GM19467 (cell line): ENCODE data around the gene SEL1L.
A peak's percentile ranks its signal among the peaks of the same experiment; 100 is the strongest.
"Not testable (repeated sequence)": the region's sequence is repeated elsewhere in the genome, so short reads cannot be mapped to it uniquely, and the experiment has no call there.

ENCODE experiments used
- ATAC-seq: cut with Tn5 transposase; IDR thresholded peaks from one replicate; pipeline ENCODE4 v1.9.1; 2021; ENCODE audit warnings: mild to moderate bottlenecking, moderate library complexity; ENCODE audit not compliant: unreplicated experiment

Gene SEL1L

DNA sequence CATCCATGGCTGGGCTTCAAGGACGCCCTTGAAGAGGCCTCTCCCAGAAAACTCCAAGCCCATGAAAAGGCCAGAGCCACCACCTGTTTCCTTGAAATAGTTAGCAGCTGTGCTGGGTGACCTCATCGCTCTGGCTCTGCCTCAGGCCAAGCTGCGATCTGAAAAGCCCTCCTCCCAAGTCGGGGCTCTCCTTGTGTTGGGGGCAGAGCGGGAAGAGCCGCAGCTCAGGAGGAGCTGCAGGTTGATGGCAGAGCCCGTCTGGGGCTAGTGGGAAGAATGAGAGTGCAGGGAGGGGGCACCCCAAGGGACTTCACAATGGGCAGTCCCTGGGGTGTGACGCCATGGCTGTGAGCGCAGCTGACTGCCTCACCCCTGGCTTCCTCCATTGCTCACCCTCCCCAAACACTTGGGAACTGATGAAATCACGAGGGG, 83.5 kb downstream of the SEL1L start:
- no peak for ATAC-seq

DNA sequence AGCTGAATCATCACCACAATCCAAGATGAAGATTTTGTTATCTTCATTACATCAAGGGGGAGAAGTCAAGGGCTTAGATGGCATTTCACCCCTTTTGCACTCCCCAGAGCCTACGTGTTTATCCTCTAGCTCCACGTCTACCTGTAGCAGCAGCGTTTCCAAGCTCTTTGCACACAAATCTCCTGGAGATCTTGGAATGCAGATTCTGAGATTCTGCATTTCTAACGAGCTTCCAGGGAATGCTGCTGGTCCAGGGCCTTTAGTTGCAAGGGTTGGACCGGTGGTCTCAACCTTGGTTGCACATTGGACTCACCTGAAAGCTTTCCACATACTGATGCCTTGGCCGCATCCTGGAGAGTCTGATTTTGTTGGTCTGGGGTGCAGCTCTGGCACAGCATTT, 84.1 kb downstream of the SEL1L start:
- no peak for ATAC-seq

DNA sequence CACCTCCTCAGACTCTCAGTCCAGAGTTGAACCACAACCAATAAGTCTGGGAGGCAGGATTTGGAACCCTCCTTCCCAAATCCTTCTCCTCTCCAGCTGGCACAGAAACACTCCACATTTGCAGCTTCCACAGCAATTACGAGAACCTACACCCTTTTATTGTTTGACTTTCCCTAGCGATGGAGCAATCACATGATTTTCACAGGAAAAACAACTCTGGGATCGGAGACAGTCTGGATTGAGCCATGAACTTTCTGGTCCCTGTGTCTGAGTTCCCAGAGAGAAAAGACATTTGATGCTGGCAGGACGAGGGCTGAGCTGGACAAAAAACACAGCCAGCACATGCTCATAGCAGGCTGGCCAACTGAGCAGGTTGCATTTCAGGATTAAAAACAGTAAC, 84.5 kb downstream of the SEL1L start:
- no peak for ATAC-seq

DNA sequence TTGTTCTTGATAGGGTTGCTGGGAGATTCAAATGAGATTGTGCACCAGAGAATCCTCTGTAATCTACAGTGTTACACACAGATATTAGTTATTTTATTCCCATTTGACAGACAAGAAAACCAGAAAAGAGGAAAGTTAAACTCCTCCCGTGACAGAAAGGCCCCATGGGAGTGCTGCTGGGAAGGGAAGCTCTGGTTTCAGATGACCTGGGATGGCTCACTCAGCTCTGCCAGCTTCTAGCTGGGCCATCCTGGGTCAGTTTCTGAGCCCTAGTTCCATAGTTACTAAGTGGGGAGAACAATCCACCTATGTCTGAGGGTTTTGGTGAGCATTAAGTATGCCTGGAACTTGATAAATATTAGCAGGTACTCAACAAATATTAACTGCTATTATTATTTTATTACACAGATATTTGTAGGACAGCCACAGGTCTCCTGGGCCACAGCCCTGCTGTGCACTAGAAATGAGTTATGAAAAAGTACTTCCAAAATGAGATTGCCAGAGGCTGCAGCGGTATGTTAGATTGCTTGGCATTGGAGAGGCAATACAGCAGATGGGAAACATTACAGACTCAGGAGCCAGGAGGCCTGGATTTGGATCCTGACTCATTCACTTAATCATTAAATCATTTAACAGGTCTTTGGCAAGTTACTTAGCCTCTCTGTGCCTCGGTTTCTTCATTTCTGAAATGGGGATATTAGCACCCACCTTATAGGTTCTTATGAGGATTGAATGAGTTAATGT, 86.5 kb downstream of the SEL1L start:
- ATAC-seq, result no peak

DNA sequence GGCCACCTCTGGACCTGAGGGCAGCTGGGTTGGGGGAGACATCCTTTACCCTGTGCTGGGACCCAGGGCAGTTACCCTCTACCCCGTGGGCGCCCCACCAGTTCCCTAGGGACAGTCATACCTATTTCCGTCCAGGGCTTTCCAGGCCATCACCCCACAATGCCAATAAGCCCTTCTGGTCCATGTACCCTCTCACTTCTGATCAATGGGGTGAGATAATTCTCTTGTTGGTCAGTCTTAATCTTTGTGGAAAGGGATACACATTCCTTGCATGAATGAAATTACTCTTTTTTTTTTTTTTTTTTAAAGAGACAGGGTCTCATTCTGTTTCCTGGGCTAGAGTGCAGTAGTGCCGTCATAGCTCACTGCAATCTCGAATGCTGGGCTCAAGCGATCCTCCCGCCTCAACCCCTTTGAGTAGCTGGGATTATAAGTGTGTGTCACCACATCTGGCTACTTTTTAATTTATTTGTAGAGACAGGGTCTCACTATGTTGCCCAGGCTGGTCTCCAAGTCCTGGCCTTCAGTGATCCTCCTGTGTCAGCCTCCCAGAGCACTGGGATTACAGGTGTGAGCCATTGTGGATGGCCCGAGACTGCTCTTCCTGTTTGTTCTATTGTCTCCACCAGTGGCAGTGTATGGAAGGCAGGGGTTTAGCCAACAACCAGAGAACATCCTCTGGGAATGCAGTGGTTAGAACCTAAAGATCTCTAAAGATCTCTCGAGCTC, 87.2 kb downstream of the SEL1L start:
- no peak for ATAC-seq

DNA sequence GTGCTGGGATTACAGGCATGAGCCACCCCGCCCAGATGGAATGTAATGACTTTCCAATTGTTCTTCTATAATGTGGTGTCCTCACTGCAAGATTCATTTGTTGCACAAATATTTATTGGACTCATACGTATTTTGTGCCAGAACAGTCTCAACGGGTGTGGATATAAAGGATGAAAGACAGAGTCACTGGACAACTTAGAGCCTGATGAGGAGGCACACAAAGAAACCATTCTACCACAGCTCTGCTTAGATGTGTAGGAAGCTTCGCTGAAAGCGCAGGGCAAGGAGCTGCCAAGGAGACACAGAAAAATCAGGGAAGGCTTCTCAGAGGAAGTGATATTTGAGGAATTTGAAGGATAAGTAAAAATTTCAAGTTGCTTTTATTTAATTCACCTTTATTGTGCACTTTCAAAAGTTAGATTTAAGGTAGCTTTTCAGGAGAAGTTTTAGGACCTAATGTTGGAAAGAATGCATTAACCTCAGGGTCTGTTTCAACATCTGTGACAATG, 92.0 kb downstream of the SEL1L start:
- ATAC-seq, result no peak

DNA sequence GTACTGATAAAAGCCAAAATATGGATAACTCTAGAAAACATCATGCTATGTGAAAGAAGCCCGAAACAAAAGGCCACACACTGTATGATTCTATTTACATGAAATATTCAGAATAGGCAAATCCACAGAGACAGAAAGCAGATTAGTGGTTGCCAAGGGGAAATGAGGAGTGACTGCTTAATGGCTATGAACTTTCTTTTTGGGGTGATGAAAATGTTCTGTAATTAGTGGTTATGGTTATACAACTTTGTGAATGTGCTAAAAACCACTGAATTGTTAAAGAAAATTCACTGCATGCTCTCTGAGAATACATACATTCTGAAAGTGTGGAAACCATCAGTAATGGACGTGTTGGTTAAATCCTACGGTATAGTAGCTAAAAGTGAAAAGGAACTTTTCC, 93.6 kb downstream of the SEL1L start:
- ATAC-seq, result no peak

DNA sequence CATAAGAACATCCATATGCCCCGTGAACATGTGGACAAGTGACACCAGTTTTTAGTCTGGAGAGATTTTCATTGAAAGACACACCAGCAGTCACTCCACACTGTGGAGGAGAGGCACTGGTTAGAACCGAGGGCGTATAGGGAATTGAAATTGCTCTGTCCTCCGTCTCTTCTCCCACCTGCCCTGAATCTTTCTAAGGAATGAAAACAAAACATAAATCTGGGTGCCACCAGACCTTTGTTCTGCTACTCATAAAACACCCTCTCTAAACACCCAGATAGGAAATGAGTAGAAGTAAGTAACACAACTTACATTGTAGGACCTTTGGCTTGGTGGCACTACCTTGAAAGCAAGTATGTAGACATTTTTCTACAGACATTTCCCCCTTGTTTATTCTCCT, 96.4 kb downstream of the SEL1L start:
- no peak for ATAC-seq

DNA sequence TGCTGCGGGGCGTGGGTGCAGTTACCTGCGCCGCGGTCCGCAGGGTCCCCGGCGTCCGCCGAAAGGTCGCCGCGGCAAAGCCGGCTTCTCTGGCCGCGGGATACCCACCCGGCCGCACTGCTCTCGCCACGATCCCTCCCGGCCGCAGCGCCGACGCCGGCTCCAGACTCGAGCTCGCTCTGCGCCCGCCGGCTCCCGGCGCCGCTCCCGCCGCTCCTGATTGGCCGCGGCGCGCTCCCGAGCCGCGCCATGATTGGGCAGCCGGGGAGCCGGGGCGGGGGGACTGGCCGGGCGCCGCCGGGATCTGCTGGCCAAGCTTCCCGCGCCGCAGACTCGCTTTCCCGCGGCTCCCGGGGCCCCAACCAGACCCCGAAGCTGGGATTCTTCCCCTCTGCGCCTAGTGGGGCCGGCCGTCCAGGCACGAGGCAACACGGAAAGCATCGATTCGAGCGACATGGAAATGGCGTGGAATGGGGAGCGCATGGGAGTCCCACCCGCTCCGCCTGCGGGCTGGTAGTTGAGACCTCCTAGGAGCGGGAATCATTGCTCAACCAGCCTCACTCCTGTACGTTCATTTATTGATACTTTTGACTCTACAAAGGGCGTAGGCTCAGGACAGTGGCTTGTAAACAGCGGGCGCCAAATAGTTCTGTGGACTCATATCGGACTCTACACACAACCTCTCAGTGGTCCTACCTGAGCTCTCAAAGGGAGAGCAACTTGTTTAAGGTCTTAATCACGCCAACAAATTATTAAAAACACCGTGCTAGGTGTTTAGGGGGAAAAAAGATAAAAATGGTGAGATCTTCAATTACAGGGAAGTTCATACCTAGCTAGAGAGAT, 97.1 kb downstream of the SEL1L start:
- peak; percentile 85 for ATAC-seq

DNA sequence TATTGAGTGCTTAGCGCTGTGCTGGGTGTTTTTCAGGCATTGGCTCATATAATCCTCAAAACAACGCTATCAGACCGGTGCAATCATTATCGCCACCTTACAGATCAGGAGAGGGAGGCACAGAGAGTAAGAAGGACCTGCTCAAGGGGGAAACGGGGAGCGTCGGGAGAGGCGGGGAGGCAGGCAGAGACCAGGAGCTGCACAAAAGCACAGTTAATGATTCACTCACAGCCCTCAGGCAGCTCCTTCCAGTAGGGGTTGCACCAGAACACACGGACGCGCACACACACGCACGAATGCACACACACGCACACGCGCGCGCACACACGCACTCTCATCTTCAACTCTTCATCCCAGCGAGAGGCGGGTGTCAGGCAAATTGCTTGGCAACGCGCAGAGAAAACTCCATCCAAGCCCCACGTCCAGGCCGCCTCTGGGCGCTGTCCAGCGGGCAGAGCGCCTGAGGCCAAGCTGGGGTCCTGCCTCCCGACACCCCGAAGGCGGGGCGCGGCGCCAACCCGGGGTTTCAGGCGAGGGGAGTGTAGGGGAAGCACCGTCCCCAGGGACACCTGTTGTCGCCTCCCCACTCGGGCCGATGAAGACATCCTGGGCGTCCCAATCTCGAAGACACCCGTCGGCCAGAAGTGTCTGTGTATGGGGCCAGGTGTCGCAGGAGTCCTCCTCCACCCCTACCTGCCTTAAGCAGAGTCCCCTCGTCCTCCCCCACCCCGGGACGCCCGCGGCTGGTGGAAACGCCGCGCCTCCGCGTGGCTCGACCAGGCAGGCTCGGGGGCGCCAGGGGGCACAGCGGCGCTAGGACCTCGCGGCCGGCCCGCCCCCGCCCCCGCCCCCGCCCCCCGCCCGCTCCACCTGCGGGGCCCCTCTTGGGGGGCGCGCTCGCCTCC, 98.0 kb downstream of the SEL1L start:
- peak; percentile 27 for ATAC-seq

DNA sequence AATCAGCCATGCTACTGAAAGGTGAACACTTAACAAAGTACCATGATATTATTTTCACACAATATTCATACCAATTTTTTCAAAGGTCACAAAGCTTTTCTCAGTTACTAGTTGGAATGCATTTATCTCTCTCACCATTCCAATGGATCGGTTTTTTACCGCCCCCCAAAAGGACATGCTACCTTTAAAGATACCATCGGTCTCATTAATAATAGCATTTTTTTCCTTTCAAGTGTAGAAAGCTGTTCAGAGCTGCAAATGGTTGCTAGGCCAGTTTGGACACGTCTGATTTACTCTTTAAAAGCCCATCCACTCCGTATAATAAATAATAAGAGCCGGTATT, 98.6 kb downstream of the SEL1L start:
- ATAC-seq, result no peak

DNA sequence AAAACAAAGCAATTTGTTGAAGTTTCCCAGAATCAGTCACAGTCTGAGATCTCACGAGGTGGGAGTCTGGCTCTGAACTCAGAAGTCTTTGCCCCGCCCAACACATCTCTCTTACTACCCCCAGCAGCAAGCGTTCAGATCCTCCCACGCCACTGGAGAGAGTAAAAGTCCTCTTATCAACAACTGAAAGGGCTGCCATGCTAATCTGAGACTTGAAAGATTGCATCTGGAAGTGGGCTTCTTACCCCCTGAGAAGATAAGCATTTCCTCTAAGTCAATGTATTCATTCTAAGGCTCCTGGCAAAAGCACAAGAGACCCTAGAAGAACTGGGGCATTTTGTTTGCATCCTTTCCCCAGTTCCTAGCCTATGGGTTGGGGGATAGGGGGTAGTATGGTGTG, 99.4 kb downstream of the SEL1L start:
- ATAC-seq, result no peak

DNA sequence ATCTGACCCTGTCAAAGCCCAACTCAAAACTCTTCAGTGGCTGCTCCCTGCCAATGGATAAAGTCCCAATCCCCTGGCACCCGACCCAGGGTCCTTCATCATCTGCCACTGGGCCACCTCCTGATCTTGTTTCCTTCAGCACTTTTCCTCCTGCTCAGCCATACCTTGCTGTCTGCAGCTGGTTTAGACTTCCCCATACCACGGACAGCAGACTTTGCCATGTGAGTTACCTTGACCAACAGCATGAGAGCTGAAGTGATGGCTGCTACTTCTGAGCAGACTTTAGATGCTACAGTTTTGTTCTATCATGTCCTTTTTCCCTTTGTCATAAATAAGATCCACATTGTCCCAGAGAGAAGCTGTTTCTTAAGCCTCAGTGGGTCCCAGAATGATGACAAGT, 100.3 kb downstream of the SEL1L start:
- no peak for ATAC-seq

DNA sequence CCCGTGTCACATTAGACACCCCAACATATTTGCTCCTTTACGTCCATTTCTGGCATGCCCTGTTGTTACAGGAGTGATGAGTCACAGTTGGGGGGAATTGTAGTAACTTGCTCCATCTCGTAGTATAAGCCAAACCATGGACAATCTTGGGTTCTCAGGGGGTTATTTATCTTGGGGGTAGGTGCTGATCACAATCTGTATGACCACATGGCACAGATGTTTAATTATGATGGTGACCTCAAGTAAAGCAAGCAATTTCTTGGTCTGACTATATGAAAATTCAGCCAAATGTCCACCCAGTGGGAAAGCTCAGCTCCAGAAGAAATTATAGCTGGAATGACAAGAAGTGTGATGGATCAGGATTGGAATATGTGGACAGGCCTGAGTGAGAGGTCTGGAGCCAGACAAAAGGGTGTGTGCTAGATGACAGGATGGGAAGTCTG, 101.4 kb downstream of the SEL1L start:
- ATAC-seq, result no peak

DNA sequence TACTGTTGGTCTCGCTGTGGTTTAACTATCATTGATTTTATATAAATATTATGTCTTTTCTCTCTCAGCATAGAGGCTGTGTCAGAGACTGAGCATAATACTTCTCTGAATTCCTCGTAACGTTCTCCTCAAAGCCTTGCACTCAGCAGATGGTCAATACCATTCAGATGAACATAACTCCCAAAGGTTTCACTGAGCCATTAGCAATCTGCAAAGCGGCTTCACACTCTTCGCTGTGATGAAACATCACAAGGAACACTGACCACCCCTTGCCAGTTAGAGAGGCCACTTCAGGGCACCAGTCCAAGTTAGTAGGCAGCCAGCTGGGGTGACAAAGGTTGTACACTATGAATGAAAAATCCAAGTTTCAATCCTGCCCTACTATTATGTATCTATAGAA, 103.4 kb downstream of the SEL1L start:
- no peak for ATAC-seq

DNA sequence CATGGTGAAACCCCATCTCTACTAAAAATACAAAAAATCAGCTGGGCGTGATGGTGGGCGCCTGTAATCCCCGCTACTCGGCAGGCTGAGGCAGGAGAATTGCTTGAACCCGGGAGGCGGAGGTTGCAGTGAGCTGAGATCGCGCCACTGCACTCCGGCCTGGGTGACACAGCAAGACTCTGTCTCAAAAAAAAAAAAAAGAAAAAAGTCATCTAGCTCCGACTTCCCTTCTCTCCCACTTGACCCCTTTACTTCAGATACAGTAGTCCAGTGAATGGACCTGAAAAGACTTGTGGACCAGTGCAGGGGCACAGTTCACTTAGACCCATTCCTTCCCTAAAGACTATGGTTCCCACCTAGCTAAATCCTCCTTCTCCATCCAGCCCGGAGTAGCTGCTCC, 103.9 kb downstream of the SEL1L start:
- ATAC-seq, result not testable (repeated sequence)

DNA sequence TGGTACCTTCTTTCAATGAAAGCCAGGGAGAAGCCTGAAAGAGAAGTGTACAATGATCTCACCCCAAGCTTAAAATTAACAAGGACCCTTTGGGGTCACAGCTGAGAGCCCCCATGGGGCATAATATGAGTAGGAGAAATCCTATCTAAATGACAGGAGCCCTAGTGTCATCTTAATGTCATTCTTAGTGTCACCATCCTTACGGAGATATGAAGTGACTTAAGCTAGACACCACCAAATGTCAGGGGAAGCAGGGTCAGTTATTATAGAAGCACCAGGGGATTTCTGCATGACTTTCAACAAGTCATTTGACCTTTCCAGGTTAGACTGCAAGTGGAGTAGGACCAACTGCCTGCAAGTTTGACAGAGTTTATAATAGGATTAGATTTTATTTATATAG, 104.6 kb downstream of the SEL1L start:
- no peak for ATAC-seq

DNA sequence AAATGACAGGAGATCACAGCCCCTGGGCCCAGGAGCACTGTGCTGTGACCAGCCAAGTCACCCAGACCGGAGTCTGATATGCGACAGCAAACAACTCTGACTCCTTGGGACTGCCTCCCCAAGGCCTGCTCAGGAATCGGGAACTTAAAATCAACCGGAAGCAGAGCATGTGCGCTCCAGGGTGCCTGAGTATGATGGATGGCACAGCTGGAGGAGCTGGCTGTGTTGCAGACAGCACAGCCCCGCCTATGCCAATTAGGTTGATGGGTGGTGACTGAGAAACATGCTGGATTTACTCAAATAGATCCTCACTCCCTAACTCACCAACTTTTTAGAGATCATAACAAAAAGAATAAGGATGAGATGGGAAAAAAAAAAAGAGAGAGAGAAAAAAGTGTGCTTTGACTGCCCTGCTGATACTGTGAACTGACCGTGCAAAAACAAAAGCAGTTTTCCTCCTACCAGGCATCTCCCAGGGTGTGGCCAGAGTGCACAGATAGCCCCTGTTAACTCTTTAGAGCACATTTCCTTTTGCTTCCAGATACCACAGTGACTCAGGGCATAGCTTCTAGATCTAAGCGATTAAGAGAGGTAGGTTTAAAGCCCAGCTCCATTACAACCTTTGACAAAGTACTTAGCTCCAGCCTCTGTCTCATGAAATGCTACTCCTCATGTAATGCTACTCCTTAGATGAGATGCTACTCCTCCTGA, 106.2 kb downstream of the SEL1L start:
- no peak for ATAC-seq

DNA sequence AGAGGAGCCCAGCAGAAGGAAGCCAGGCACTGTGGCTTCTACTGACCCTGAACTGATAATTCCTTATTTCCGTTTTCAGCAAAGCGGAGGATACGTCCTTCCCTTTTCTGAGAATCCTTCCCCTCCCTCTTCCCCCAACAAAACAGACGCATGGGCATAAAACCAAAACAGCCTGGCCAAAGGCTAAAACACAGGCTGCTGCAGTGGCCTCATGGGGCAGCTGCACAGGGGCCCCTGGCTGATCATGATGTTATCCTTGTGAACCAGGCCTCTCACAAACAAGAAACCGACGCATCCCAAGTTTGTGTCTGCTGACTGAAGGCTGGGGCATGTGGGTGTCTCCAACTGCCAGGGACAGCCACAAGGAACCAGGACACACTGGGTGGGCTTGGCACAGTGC, 110.1 kb downstream of the SEL1L start:
- no peak for ATAC-seq
